ENCODE results near the gene NUP98.

NUP98 gene

DNA sequence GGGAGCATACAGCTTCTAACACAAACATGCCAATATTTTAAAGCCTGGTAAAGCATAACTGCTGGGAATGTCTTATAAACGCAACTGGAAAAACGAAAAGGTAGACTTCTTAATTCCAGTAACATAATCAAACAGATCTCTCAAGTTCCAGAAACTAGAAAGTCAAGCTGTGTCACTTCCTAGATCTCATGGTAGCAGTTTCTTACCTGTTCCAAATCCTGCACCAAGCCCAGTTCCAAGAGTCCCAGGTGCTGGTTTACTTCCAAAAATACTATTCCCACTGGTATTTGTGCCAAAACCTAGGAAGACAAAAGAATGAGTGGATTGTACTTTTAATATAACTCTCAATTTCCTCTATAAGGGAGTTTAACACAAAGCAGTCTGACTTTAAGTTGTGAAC is 44.2 kb downstream of the NUP98 start:
- Histone ChIP-seq H3K36me3 (ENCODE audit: insufficient read depth, low read length) (peaks cover 79% of the 10 kb centered on the region), H3K79me2 (ENCODE audit: insufficient read depth, low read length) (peaks cover 12% of the 10 kb centered on the region), H3K27me3 (ENCODE audit: insufficient read depth, low read length, poor library complexity) (no peaks in the 10 kb centered on the region), H3K27ac (ENCODE audit: low read length) (no peak overlapping the region), H3K4me3 (ENCODE audit: low read depth in 1 of 2, low read length in 2 of 2) (no peak overlapping the region), H3K9me3 (ENCODE audit: insufficient read depth, low read length, severe bottlenecking) (no peaks in the 10 kb centered on the region), H3K4me2 (ENCODE audit: insufficient read depth, low read length) (no peak overlapping the region), H3K4me1 (ENCODE audit: insufficient read depth, low read length) (no peaks in the 10 kb centered on the region), H3K9ac (ENCODE audit: low read depth, low read length) (no peak overlapping the region), H4K20me1 (ENCODE audit: insufficient read depth, low read length) (no peaks in the 10 kb centered on the region), H2AFZ (ENCODE audit: low read depth, low read length) (no peak overlapping the region)
- TF ChIP-seq, protein P1, sequence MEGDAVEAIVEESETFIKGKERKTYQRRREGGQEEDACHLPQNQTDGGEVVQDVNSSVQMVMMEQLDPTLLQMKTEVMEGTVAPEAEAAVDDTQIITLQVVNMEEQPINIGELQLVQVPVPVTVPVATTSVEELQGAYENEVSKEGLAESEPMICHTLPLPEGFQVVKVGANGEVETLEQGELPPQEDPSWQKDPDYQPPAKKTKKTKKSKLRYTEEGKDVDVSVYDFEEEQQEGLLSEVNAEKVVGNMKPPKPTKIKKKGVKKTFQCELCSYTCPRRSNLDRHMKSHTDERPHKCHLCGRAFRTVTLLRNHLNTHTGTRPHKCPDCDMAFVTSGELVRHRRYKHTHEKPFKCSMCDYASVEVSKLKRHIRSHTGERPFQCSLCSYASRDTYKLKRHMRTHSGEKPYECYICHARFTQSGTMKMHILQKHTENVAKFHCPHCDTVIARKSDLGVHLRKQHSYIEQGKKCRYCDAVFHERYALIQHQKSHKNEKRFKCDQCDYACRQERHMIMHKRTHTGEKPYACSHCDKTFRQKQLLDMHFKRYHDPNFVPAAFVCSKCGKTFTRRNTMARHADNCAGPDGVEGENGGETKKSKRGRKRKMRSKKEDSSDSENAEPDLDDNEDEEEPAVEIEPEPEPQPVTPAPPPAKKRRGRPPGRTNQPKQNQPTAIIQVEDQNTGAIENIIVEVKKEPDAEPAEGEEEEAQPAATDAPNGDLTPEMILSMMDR (IDR thresholded peaks at IDR 0.05; ENCODE audit: borderline replicate concordance, extremely low read depth, low read length, poor library complexity, severe bottlenecking): no peak
- no peak for TF ChIP-seq EZH2 (IDR thresholded peaks at IDR 0.05; ENCODE audit: borderline replicate concordance, low read depth, low read length, severe bottlenecking)
- DNase-seq (no peak), ATAC-seq (ENCODE audit: insufficient read depth, low read depth) (no peak)

DNA sequence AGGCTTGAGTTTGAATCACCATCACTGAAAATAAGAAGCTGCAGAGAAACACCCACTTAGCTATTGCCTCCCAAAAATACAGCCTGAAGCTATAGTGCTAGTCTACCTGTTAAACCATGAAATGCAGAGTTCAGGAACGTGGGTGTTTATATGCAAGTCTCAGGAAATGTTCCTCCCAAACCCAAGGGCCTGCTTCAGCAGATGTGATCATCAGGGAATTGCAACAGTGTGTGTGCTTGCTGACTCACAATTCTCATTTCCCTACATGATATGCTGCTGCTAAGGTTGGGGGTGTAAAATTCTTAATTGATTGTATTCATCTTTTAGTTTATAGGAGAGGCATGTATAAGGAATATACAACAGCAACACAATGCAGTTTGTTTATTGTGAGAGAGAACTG is 49.6 kb downstream of the NUP98 start:
- Histone ChIP-seq H3K9ac (ENCODE audit: low read depth, low read length) (no peak overlapping the region), H3K27ac (ENCODE audit: low read length) (no peak overlapping the region), H3K9me3 (ENCODE audit: insufficient read depth, low read length, severe bottlenecking) (no peaks in the 10 kb centered on the region), H3K27me3 (ENCODE audit: insufficient read depth, low read length, poor library complexity) (no peaks in the 10 kb centered on the region), H4K20me1 (ENCODE audit: insufficient read depth, low read length) (no peaks in the 10 kb centered on the region), H3K4me3 (ENCODE audit: low read depth in 1 of 2, low read length in 2 of 2) (no peak overlapping the region), H3K4me2 (ENCODE audit: insufficient read depth, low read length) (no peak overlapping the region), H3K36me3 (ENCODE audit: insufficient read depth, low read length) (peaks cover 86% of the 10 kb centered on the region), H3K79me2 (ENCODE audit: insufficient read depth, low read length) (peaks cover 11% of the 10 kb centered on the region), H2AFZ (ENCODE audit: low read depth, low read length) (no peak overlapping the region), H3K4me1 (ENCODE audit: insufficient read depth, low read length) (no peaks in the 10 kb centered on the region)
- no peak for TF ChIP-seq EZH2 (IDR thresholded peaks at IDR 0.05; ENCODE audit: borderline replicate concordance, low read depth, low read length, severe bottlenecking)
- TF ChIP-seq, protein P1 (IDR thresholded peaks at IDR 0.05; ENCODE audit: borderline replicate concordance, extremely low read depth, low read length, poor library complexity, severe bottlenecking): no peak
- DNase-seq (no peak), ATAC-seq (ENCODE audit: insufficient read depth, low read depth) (no peak)

DNA sequence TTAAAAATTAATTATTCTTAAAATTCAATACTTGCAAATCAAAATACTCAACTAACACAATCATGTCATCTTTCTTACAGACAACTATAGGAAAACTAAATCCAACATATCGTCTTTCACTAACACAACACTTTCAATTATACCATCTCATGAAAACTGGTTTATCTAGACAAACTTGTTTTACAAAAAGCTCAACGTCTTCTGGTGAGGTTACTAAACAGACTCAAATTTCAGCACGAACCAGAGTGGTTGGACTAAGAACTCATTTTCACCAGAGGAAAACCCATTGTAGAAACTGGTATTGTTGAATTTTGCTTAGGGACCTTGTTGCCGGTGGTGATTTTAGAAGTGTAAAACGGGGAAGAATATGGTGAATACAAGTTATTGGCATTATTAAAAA is 52.2 kb downstream of the NUP98 start:
- no peaks in the 10 kb centered on the region for H3K4me1 ChIP-seq (ENCODE audit: insufficient read depth, low read length)
- DNase-seq: no peak
- no peaks in the 10 kb centered on the region for H3K27me3 ChIP-seq (ENCODE audit: insufficient read depth, low read length, poor library complexity)
- no peak overlapping the region for H3K4me2 ChIP-seq (ENCODE audit: insufficient read depth, low read length)
- no peaks in the 10 kb centered on the region for H3K9me3 ChIP-seq (ENCODE audit: insufficient read depth, low read length, severe bottlenecking)
- H2AFZ ChIP-seq (ENCODE audit: low read depth, low read length): no peak overlapping the region
- peaks cover 8% of the 10 kb centered on the region for H3K79me2 ChIP-seq (ENCODE audit: insufficient read depth, low read length)
- no peak overlapping the region for H3K27ac ChIP-seq (ENCODE audit: low read length)
- no peaks in the 10 kb centered on the region for H4K20me1 ChIP-seq (ENCODE audit: insufficient read depth, low read length)
- peaks cover 86% of the 10 kb centered on the region for H3K36me3 ChIP-seq (ENCODE audit: insufficient read depth, low read length)
- TF ChIP-seq EZH2 (IDR thresholded peaks at IDR 0.05; ENCODE audit: borderline replicate concordance, low read depth, low read length, severe bottlenecking): no peak
- TF ChIP-seq, protein P1 (IDR thresholded peaks at IDR 0.05; ENCODE audit: borderline replicate concordance, extremely low read depth, low read length, poor library complexity, severe bottlenecking): no peak
- H3K9ac ChIP-seq (ENCODE audit: low read depth, low read length): no peak overlapping the region
- no peak for ATAC-seq (ENCODE audit: insufficient read depth, low read depth)
- H3K4me3 ChIP-seq (ENCODE audit: low read depth in 1 of 2, low read length in 2 of 2): no peak overlapping the region

DNA sequence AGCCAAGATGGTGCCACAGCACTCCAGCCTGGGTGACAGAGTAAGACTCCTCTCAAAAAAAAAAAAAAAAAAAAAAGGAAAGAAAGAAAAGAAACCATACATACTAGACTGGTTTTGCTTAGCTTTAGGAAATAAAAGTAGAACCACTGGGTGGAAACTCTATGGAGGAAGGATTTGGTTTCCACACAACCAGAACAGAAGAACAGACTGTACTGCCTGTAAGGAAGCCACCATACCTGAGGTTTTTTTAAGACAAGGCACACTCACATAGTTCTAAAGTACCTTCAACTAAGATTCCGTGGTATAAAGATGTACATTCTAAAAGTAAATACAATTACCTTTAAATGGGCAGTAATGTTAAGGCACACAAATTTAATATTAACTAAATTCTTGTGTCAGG is 58.6 kb downstream of the NUP98 start:
- ATAC-seq (ENCODE audit: insufficient read depth, low read depth) (no peak), DNase-seq (no peak)
- no peak overlapping the region for H3K4me2 ChIP-seq (ENCODE audit: insufficient read depth, low read length)
- no peak for TF ChIP-seq EZH2 (IDR thresholded peaks at IDR 0.05; ENCODE audit: borderline replicate concordance, low read depth, low read length, severe bottlenecking)
- TF ChIP-seq, protein P1 (IDR thresholded peaks at IDR 0.05; ENCODE audit: borderline replicate concordance, extremely low read depth, low read length, poor library complexity, severe bottlenecking): no peak
- H3K4me3 ChIP-seq (ENCODE audit: low read depth in 1 of 2, low read length in 2 of 2): no peak overlapping the region
- no peaks in the 10 kb centered on the region for H3K27me3 ChIP-seq (ENCODE audit: insufficient read depth, low read length, poor library complexity)
- no peaks in the 10 kb centered on the region for H3K9me3 ChIP-seq (ENCODE audit: insufficient read depth, low read length, severe bottlenecking)
- peaks cover 5% of the 10 kb centered on the region; the same call in 1 of the 2 replicates for H3K79me2 ChIP-seq (ENCODE audit: insufficient read depth, low read length)
- H3K4me1 ChIP-seq (ENCODE audit: insufficient read depth, low read length): no peaks in the 10 kb centered on the region
- peaks cover 91% of the 10 kb centered on the region for H3K36me3 ChIP-seq (ENCODE audit: insufficient read depth, low read length)
- H2AFZ ChIP-seq (ENCODE audit: low read depth, low read length): no peak overlapping the region
- no peak overlapping the region for H3K9ac ChIP-seq (ENCODE audit: low read depth, low read length)
- no peak overlapping the region for H3K27ac ChIP-seq (ENCODE audit: low read length)
- H4K20me1 ChIP-seq (ENCODE audit: insufficient read depth, low read length): no peaks in the 10 kb centered on the region

Data from DND-41 (cell line).